Thyroid gland (tissue), 4 donors: ENCODE measurements around the gene S100A3. TPM values are rescaled to one million over a fixed set of nuclear protein-coding genes. Genes with fewer than 3 reads are reported as not detected.

Experiments
- DNase-seq, 2 donors: peaks; one replicate each; pipeline ENCODE4 v3.0.0-alpha.2; 2019
- H3K27ac ChIP-seq, 3 donors: fragments of 200-600 bp; sonication (generic); 1 replicate in 2 of 3; 2 replicates in 1 of 3; pipeline ENCODE4 v1.5.1; 2016 to 2019; ENCODE audit warnings: mild to moderate bottlenecking in 1 of 3, moderate library complexity in 1 of 3
- H3K27me3 ChIP-seq: fragments of 200-600 bp; sonication (generic); one replicate; pipeline ENCODE4 v1.5.1; 2019
- H3K36me3 ChIP-seq, 2 donors: fragments of 200-600 bp; sonication (generic); one replicate each; pipeline ENCODE4 v1.5.1; 2016 to 2019
- H3K4me1 ChIP-seq, 2 donors: fragments of 200-600 bp; sonication (generic); one replicate each; pipeline ENCODE4 v1.5.1; 2017 to 2019
- H3K4me3 ChIP-seq, 3 donors: fragments of 200-600 bp; sonication (generic); replicated peaks in 1 of 3; 1 replicate in 2 of 3; 2 replicates in 1 of 3; pipeline ENCODE4 v1.5.1; 2016; ENCODE audit warnings: mild to moderate bottlenecking in 1 of 3
- H3K9me3 ChIP-seq: fragments of 200-600 bp; sonication (generic); one replicate; pipeline ENCODE4 v1.5.1; 2017
- CTCF ChIP-seq, 6 experiments: fragments of 200-600 bp in 3 of 6; fragments of 450-650 bp in 3 of 6; sonication (generic) in 3 of 6; IDR thresholded peaks; one replicate each; pipeline ENCODE4 v1.5.1; 2016 to 2019; ENCODE audit warnings: antibody characterized with exemption in 6 of 6, mild to moderate bottlenecking in 2 of 6, inconsistent platforms in 1 of 6, moderate library complexity in 1 of 6
- POLR2A ChIP-seq, 2 donors: fragments of 450-650 bp; IDR thresholded peaks; one replicate each; pipeline ENCODE4 v1.6.1; 2017; ENCODE audit warnings: antibody characterized with exemption in 2 of 2, mild to moderate bottlenecking in 2 of 2, moderate library complexity in 1 of 2
- WGBS, 2 donors: methylation state at CpG; one replicate each; pipeline ENCODE4 v1.1.5; 2017; 5-methylcytosine and 5-hydroxymethylcytosine counted together
- intact Hi-C: fragments of 100-400 bp; cut with DNase I; formaldehyde crosslinking; loops from one replicate; pipeline ENCODE4 v1.15.1; 2023
- total RNA-seq, 4 donors: library from RNA; depleted of rRNA; stranded (reverse); fragments of >200 nt; gene quantifications; one replicate each; pipeline ENCODE4 v1.2.3, GENCODE V29; 2016

The S100A3 gene
- total RNA-seq, 4 donors from 2014 or later, result 0.83 to 1.7 TPM; not detected in 2

- no peak overlapping the region for H3K4me3 ChIP-seq
- TF ChIP-seq POLR2A (IDR thresholded peaks at IDR 0.05), result no peak
- no peak for TF ChIP-seq CTCF (IDR thresholded peaks at IDR 0.05)
- H3K36me3 ChIP-seq, result no peaks in the 10 kb centered on the region
- H3K27ac ChIP-seq, result no peak overlapping the region
- no peaks in the 10 kb centered on the region for H3K27me3 ChIP-seq
- H3K4me1 ChIP-seq, result no peaks in the 10 kb centered on the region
- WGBS, 2 donors, result 18 to 37% methylated on average over 2 of the region's 2 CpGs
- no peak for DNase-seq
- no peaks in the 10 kb centered on the region for H3K9me3 ChIP-seq
- intact Hi-C loops, result loop anchor here (5.0 kb wide), 1 partner anchor 146 kb away; no protein-coding TSS in a partner anchor
Measured at GRCh38 chr1:153498746-153499145, 50.3 kb downstream of the S100A3 start.

Other genes starting within 250 kb of the S100A3 start
- gene PGLYRP3, start 236.3 kb downstream of the S100A3 start, total RNA-seq, result not detected
- not detected for gene PGLYRP4, start 200.4 kb downstream of the S100A3 start, total RNA-seq
- gene S100A9, start 191.4 kb downstream of the S100A3 start, total RNA-seq, result 100 to 1,000 TPM in 1 of 4 donors, 10 to 100 TPM in 3; 36.2 to 285 (median 66.0) TPM
- not detected for gene S100A12, start 173.6 kb downstream of the S100A3 start, total RNA-seq
- gene S100A8, start 158.2 kb downstream of the S100A3 start, total RNA-seq, result 10 to 100 TPM in 1 of 4 donors, 1 to 10 TPM in 2, not detected in 1; 2.8 to 35.6 (median 6.2) TPM
- not detected for gene S100A7A, start 132.7 kb downstream of the S100A3 start, total RNA-seq
- gene S100A7, start 88.6 kb downstream of the S100A3 start, total RNA-seq, result not detected
- 100 to 1,000 TPM; 128 to 573 (median 360) TPM for gene S100A6, start 13.3 kb downstream of the S100A3 start, total RNA-seq
- gene S100A5, start 8.3 kb downstream of the S100A3 start, total RNA-seq, result 10 to 100 TPM in 1 of 4 donors, 1 to 10 TPM in 3; 2.2 to 12.6 (median 6.5) TPM
- gene S100A4, start 3.5 kb downstream of the S100A3 start, total RNA-seq, result 100 to 1,000 TPM in 2 of 4 donors, 10 to 100 TPM in 2; 57.3 to 251 (median 133) TPM
- 10 to 100 TPM in 1 of 4 donors, 1 to 10 TPM in 3; 2.6 to 10.1 (median 5.9) TPM for gene S100A2, start 16.6 kb upstream of the S100A3 start, total RNA-seq
- gene S100A16, start 63.9 kb upstream of the S100A3 start, total RNA-seq, result 100 to 1,000 TPM in 1 of 4 donors, 10 to 100 TPM in 3; 62.7 to 104 (median 76.3) TPM
- 100 to 1,000 TPM; 112 to 175 (median 132) TPM for gene S100A14, start 67.1 kb upstream of the S100A3 start, total RNA-seq
- gene S100A13, start 78.2 kb upstream of the S100A3 start, total RNA-seq, result 100 to 1,000 TPM; 219 to 545 (median 343) TPM
- gene S100A1, start 79.2 kb upstream of the S100A3 start, total RNA-seq, result 100 to 1,000 TPM; 139 to 498 (median 231) TPM
- gene CHTOP, start 84.8 kb upstream of the S100A3 start, total RNA-seq, result 100 to 1,000 TPM in 3 of 4 donors, 10 to 100 TPM in 1; 99.1 to 124 (median 105) TPM
- 10 to 100 TPM; 52.0 to 71.9 (median 63.9) TPM for gene SNAPIN, start 109.4 kb upstream of the S100A3 start, total RNA-seq
- 100 to 1,000 TPM; 111 to 167 (median 151) TPM for gene ILF2, start 121.7 kb upstream of the S100A3 start, total RNA-seq
- 10 to 100 TPM; 20.9 to 35.1 (median 30.0) TPM for gene NPR1, start 129.4 kb upstream of the S100A3 start, total RNA-seq
- gene INTS3, start 178.8 kb upstream of the S100A3 start, total RNA-seq, result 10 to 100 TPM; 50.0 to 60.9 (median 56.3) TPM
- 10 to 100 TPM; 14.4 to 32.5 (median 23.2) TPM for gene SLC27A3, start 226.1 kb upstream of the S100A3 start, total RNA-seq